CD4-positive, alpha-beta memory T cell (primary cell): Measurements from ENCODE around the gene PCGF3. TPM values are rescaled to one million over a fixed set of nuclear protein-coding genes. Genes with fewer than 3 reads are reported as not detected.

Source experiments
- CTCF ChIA-PET: fragments of 350-600 bp; sonication (Branson Sonifier 250); formaldehyde crosslinking; loops from one replicate; lab custom pipeline; 2021; ENCODE audit warnings: inconsistent platforms; ENCODE audit not compliant: partially characterized antibody; lab: Charles Lee
- POLR2A ChIA-PET: fragments of 350-600 bp; sonication (Branson Sonifier 250); formaldehyde crosslinking; loops from one replicate; lab custom pipeline; 2021; ENCODE audit not compliant: partially characterized antibody; lab: Charles Lee
- DNase-seq, 5 donors: peaks; one replicate each; pipeline versions ENCODE4 v3.0.0 to v3.0.0-alpha.2; 2020 to 2022; ENCODE audit warnings: mixed read lengths in 1 of 5
- H3K27ac ChIP-seq: one replicate; pipeline ENCODE4 v1.7.0; 2013; ENCODE audit warnings: low read depth, low read length
- H3K27me3 ChIP-seq: 2 replicates; pipeline ENCODE4 v1.7.0; 2013; ENCODE audit warnings: mild to moderate bottlenecking, low read length, moderate library complexity; ENCODE audit not compliant: insufficient read depth
- H3K36me3 ChIP-seq: 2 replicates; pipeline ENCODE4 v1.7.0; 2013; ENCODE audit warnings: mild to moderate bottlenecking, low read length, moderate library complexity; ENCODE audit not compliant: insufficient read depth
- H3K4me1 ChIP-seq: 2 replicates; pipeline ENCODE4 v1.7.0; 2013; ENCODE audit warnings: mild to moderate bottlenecking, low read length, moderate library complexity; ENCODE audit not compliant: insufficient read depth
- H3K4me3 ChIP-seq, 2 donors: one replicate each; pipeline ENCODE4 v1.7.0; 2013; ENCODE audit warnings: low read length in 2 of 2, mild to moderate bottlenecking in 1 of 2
- H3K9me3 ChIP-seq, 2 donors: one replicate each; pipeline ENCODE4 v1.7.0; 2013; ENCODE audit warnings: low read length in 2 of 2, control low read depth in 1 of 2; ENCODE audit not compliant: control insufficient read depth in 1 of 2
- H3K27ac Mint-ChIP-seq, 7 donors: one replicate each; pipeline ENCODE4 v1.8.0; 2020 to 2021; ENCODE audit warnings: mixed read lengths in 7 of 7, mild to moderate bottlenecking in 6 of 7, inconsistent platforms in 3 of 7, moderate library complexity in 3 of 7
- H3K27me3 Mint-ChIP-seq, 2 donors: one replicate each; pipeline ENCODE4 v1.8.0; 2020 to 2021; ENCODE audit warnings: mixed read lengths in 2 of 2
- H3K36me3 Mint-ChIP-seq, 2 donors: one replicate each; pipeline ENCODE4 v1.8.0; 2020 to 2021; ENCODE audit warnings: mixed read lengths in 2 of 2, inconsistent platforms in 1 of 2, mild to moderate bottlenecking in 1 of 2
- H3K4me1 Mint-ChIP-seq, 4 donors: one replicate each; pipeline ENCODE4 v1.8.0; 2020 to 2021; ENCODE audit warnings: mixed read lengths in 4 of 4, mild to moderate bottlenecking in 1 of 4
- H3K4me3 Mint-ChIP-seq, 8 donors: one replicate each; pipeline ENCODE4 v1.8.0; 2020 to 2021; ENCODE audit warnings: mixed read lengths in 8 of 8, mild to moderate bottlenecking in 7 of 8, moderate library complexity in 6 of 8, inconsistent platforms in 3 of 8
- H3K9me3 Mint-ChIP-seq, 8 donors: one replicate each; pipeline ENCODE4 v1.8.0; 2020 to 2021; ENCODE audit warnings: mixed read lengths in 8 of 8, mild to moderate bottlenecking in 5 of 8, inconsistent platforms in 3 of 8, moderate library complexity in 1 of 8
- intact Hi-C: fragments of 100-400 bp; cut with micrococcal nuclease; formaldehyde crosslinking; loops from one replicate; pipeline ENCODE4 v1.15.1; 2023
- polyA plus RNA-seq, 2 donors: library from polyadenylated mRNA; unstranded; fragments of 300-500 nt; fragmentation: Illumina TruSeq; gene quantifications; one replicate each; pipeline ENCODE4 v1.2.3, GENCODE V29; 2021
- total RNA-seq, 2 experiments: library from RNA; stranded (reverse); gene quantifications; one replicate each; pipeline ENCODE4 v1.2.3, GENCODE V29; 2021

Gene PCGF3
- total and polyA plus RNA-seq, 4 experiments from 2014 or later = 2.9 to 73.8 (median 35.6) TPM

DNA sequence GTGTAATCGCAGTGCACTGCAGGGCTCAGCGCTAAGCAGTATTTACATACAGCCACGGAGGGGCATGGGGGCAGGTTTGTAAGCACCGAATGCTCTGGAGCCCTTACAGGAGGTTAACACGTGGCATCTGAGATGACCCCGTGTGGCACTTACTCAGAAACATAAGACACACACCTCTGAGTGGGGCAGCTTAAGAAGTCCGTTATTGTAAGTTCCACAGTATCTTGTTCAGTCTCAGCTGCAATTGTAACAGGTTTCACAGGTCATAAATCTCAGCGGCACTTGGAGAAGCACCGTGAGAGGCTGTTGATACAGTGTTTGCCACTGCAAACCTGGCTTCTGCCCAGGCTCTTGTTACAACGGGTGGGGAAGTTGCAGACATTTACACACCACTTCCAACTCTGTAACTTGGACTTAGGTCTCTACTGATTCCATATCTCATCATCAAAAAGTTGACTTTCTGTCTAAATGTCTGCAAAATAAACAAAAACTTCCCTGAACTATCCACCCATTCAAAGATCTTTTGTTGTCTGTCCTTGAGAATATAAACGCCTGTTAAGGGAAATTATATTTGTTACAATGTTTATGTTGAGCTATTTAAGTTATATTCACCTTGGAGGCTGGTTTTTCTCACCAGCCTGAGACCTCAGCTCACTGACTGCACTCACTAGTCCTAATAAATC, 110.0 kb downstream of the PCGF3 start:
- no peak for DNase-seq
- intact Hi-C loops = no loop called here
- Histone ChIP-seq H3K27ac (no peak overlapping the region), H3K9me3 (no peaks in the 10 kb centered on the region), H3K4me3 (no peak overlapping the region), H3K4me1 (no peaks in the 10 kb centered on the region), H3K36me3 (no peaks in the 10 kb centered on the region), H3K27me3 (no peaks in the 10 kb centered on the region)
- H3K27ac Mint-ChIP-seq = no peak overlapping the region
- ChIA-PET POLR2A (no interaction called here), CTCF (no interaction called here)
- peaks cover 33 to 39% of the 10 kb centered on the region in 2 donors for H3K27me3 Mint-ChIP-seq
- no peaks in the 10 kb centered on the region for H3K9me3 Mint-ChIP-seq
- H3K4me1 Mint-ChIP-seq = no peaks in the 10 kb centered on the region
- H3K36me3 Mint-ChIP-seq = no peaks in the 10 kb centered on the region
- H3K4me3 Mint-ChIP-seq = no peak overlapping the region

- Histone ChIP-seq H3K27me3 (no peaks in the 10 kb centered on the region), H3K4me3 (no peak overlapping the region), H3K36me3 (no peaks in the 10 kb centered on the region), H3K27ac (no peak overlapping the region), H3K4me1 (no peaks in the 10 kb centered on the region), H3K9me3 (no peaks in the 10 kb centered on the region)
- Mint-ChIP-seq H3K27ac (no peak overlapping the region), H3K4me1 (peaks cover 0 to 1% (median 0%) of the 10 kb centered on the region in 4 donors), H3K4me3 (no peak overlapping the region), H3K36me3 (peaks cover 0 to 7% of the 10 kb centered on the region in 2 donors), H3K27me3 (peaks cover 35 to 41% of the 10 kb centered on the region in 2 donors), H3K9me3 (no peaks in the 10 kb centered on the region)
- intact Hi-C loops = no loop called here
- CTCF ChIA-PET = interaction anchor here (0.6 kb wide), 1 partner anchor 26 kb away, joined by 3 read pairs; no protein-coding TSS in a partner anchor
- no peak for DNase-seq
- POLR2A ChIA-PET = no interaction called here
These were observed 112.7 kb downstream of the PCGF3 start for GRCh38 chr4:818106-818921.

DNA sequence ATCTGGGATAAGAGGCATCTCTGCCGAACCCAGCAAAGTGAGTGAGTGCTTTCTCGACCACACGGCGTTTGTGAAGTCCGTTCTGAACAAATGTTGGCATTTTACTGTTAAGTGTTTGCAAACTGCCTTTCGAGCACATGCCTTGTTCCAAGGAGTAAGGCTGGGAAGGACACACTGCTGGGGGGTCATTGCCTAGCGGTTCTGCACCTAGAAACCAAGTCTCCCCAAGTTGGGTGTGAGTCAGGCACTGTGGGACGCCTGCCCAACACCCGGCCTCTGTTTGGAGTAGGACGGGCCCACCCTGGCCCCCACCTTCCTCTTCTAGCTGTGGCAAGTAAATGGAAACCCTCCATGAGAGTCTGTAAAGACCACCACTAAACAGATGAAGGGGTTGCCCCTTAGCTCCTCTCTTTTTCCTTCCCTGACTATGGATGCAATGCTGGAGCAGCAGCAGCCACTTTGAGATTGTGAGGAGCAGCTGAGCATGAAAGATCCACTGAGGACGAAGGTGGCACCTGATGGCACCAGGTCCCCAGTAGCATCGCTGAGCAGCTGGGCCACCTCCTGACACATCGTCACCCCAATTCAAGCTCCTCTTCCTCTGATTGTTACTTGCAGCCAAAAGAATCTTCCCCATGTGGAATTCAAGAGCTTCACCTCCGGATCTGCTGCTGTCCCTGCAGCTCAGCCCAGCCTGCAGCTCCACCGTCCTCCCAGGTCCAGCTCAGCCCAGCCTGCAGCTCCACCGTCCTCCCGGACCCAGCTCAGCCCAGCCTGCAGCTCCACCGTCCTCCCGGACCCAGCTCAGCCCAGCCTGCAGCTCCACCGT, 114.0 kb downstream of the PCGF3 start:
- H3K9me3 Mint-ChIP-seq = no peaks in the 10 kb centered on the region
- CTCF ChIA-PET = interaction anchor here (0.6 kb wide), 1 partner anchor 24 kb away, joined by 3 read pairs; no protein-coding TSS in a partner anchor
- H3K36me3 Mint-ChIP-seq = peaks cover 0 to 7% of the 10 kb centered on the region in 2 donors
- POLR2A ChIA-PET = no interaction called here
- H3K27ac Mint-ChIP-seq = no peak overlapping the region
- H3K4me1 Mint-ChIP-seq = peaks cover 0 to 1% (median 0%) of the 10 kb centered on the region in 4 donors
- no peak overlapping the region for H3K4me3 Mint-ChIP-seq
- intact Hi-C loops = loop anchor here (5.0 kb wide), 1 partner anchor 37 kb away; no protein-coding TSS in a partner anchor
- no peaks in the 10 kb centered on the region for H3K9me3 ChIP-seq
- no peak overlapping the region for H3K27ac ChIP-seq
- H3K4me1 ChIP-seq = no peaks in the 10 kb centered on the region
- no peak for DNase-seq
- H3K27me3 Mint-ChIP-seq = peaks cover 25 to 36% of the 10 kb centered on the region in 2 donors
- no peak overlapping the region for H3K4me3 ChIP-seq
- peaks cover 4% of the 10 kb centered on the region for H3K27me3 ChIP-seq
- H3K36me3 ChIP-seq = no peaks in the 10 kb centered on the region

Other genes starting within 250 kb of the PCGF3 start
- gene ZNF721, start 206.7 kb upstream of the PCGF3 start, total RNA-seq = 10 to 100 TPM; 67.7 to 73.4 TPM
- 10 to 100 TPM; 30.8 to 40.4 TPM for gene ZNF721, start 206.7 kb upstream of the PCGF3 start, polyA plus RNA-seq
- gene PIGG, start 206.6 kb upstream of the PCGF3 start, total RNA-seq = 100 to 1,000 TPM in 1 of 2 experiments, 10 to 100 TPM in 1; 97.3 to 105 TPM
- gene PIGG, start 206.6 kb upstream of the PCGF3 start, polyA plus RNA-seq = 10 to 100 TPM; 15.5 to 27.8 TPM
- not detected for gene TMEM271, start 129.5 kb upstream of the PCGF3 start, total RNA-seq
- not detected for gene TMEM271, start 129.5 kb upstream of the PCGF3 start, polyA plus RNA-seq
- gene PDE6B, start 80.3 kb upstream of the PCGF3 start, total RNA-seq = 10 to 100 TPM; 15.4 to 17.6 TPM
- 10 to 100 TPM; 15.3 to 16.0 TPM for gene PDE6B, start 80.3 kb upstream of the PCGF3 start, polyA plus RNA-seq
- 100 to 1,000 TPM; 137 to 152 TPM for gene ATP5ME, start 31.6 kb upstream of the PCGF3 start, total RNA-seq
- gene ATP5ME, start 31.6 kb upstream of the PCGF3 start, polyA plus RNA-seq = 100 to 1,000 TPM; 419 to 542 TPM
- 10 to 100 TPM; 12.1 to 15.4 TPM for gene MYL5, start 31.3 kb upstream of the PCGF3 start, total RNA-seq
- 1 to 10 TPM; 2.1 to 3.2 TPM for gene MYL5, start 31.3 kb upstream of the PCGF3 start, polyA plus RNA-seq
- gene SLC49A3, start 16.7 kb upstream of the PCGF3 start, total RNA-seq = 1 to 10 TPM; 1.0 to 1.7 TPM
- gene SLC49A3, start 16.7 kb upstream of the PCGF3 start, polyA plus RNA-seq = not detected
- 1 to 10 TPM in 1 of 2 experiments, under 1 TPM in 1; 0.64 to 1.5 TPM for gene CPLX1, start 120.3 kb downstream of the PCGF3 start, total RNA-seq
- gene CPLX1, start 120.3 kb downstream of the PCGF3 start, polyA plus RNA-seq = under 1 TPM in 1 of 2 donors, not detected in 1; 0.26 TPM
- 100 to 1,000 TPM; 185 to 188 TPM for gene GAK, start 226.5 kb downstream of the PCGF3 start, total RNA-seq
- 10 to 100 TPM; 32.5 to 74.8 TPM for gene GAK, start 226.5 kb downstream of the PCGF3 start, polyA plus RNA-seq
- 10 to 100 TPM; 45.7 to 52.3 TPM for gene TMEM175, start 226.6 kb downstream of the PCGF3 start, total RNA-seq
- gene TMEM175, start 226.6 kb downstream of the PCGF3 start, polyA plus RNA-seq = 10 to 100 TPM; 11.5 to 16.9 TPM